GM23248 (cell line): ENCODE measurements around the gene SMARCB1.

Experiments used
- EZH2 ChIP-seq: fragments of 200-600 bp; sonication (generic); IDR thresholded peaks from 2 replicates; pipeline ENCODE4 v1.6.1; 2018; ENCODE audit warnings: antibody characterized with exemption, mild to moderate bottlenecking; ENCODE audit not compliant: insufficient read depth, poor library complexity, severe bottlenecking
- EZH2phosphoT487 ChIP-seq: fragments of 200-600 bp; sonication (generic); IDR thresholded peaks from 2 replicates; pipeline ENCODE4 v1.6.1; 2018; ENCODE audit warnings: antibody characterized with exemption, moderate library complexity, mild to moderate bottlenecking, low read depth; ENCODE audit not compliant: insufficient read depth

DNA sequence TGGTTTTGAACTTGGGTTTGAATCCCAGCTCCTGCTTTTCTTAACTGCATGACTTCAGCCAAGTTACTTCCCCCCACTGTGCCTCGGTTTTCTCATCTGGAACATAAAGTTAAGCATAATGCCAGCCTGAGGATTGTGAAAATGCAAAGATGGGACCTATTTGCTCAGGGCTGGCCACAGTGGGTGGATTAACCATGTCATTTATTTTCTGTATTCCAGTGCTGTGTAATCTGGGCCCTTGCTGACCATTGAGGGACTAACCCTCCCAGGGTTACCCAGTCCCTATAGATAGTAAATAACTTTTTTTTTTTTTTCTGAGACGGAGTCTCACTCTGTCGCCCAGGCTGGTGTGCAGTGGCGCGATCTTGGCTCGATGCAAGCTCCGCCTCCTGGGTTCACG is 31.1 kb upstream of the SMARCB1 start:
- TF ChIP-seq EZH2phosphoT487 (no peak), EZH2 (no peak)
